NCI-H446 (cell line): ENCODE data around the gene PRR33.
A peak's percentile ranks its signal among the peaks of the same experiment; 100 is the strongest.
"Not testable (repeated sequence)": the region's sequence is repeated elsewhere in the genome, so short reads cannot be mapped to it uniquely, and the experiment has no call there.

Source experiments
- DNase-seq, 2 experiments: peaks; one replicate each; lab custom pipeline; 2025; lab: John Stamatoyannopoulos, UW

PRR33 gene

GRCh38 chr11:1889224-1889930 lies 2.3 kb downstream of the PRR33 start:
- no peak for DNase-seq

GRCh38 chr11:1888811-1889210 lies 2.9 kb downstream of the PRR33 start:
- DNase-seq, result no peak

- no peak for DNase-seq
These were observed 3.3 kb downstream of the PRR33 start for GRCh38 chr11:1888347-1888753.

DNA sequence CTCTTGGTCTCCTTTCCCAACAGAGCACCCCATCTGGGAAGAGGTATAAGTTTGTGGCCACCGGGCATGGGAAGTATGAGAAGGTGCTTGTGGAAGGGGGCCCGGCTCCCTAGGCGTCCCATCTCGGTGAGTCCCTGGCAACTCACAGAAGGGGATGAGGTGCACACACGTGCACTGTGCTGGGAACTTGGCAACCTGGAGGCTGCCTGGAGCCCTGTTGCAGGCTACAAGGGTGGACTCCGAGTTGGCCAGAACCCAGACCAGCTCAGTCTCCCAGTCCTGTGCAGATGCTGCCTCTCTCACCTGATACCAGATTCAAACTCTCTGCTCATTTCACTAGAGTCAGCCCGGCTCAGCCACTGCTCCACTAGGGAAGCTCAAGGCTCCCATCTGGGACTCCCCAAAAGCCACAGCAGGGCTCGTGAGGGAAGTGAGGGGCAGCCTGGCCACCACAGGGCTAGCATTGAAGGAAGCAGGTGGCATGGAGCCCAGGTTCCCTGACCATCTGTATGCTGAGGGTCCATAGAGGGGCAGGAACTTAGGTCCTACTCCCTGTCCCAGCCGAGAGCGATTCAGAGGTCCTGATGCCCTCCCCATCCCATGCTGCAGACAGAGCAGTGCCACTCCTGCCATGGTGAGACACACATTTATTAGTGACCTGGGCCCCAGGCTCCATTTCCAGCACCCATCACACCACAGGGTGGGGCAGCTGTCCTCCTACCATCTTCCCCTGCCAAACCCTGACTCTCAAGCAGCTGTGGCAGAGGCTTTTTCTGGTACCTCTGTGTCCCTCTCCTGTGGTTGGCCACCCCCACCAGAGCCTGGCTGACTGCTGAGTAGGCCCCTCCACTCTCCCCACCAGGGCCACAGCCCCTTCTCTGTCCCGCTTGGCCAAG lies 4.0 kb downstream of the PRR33 start:
- no peak for DNase-seq

DNA sequence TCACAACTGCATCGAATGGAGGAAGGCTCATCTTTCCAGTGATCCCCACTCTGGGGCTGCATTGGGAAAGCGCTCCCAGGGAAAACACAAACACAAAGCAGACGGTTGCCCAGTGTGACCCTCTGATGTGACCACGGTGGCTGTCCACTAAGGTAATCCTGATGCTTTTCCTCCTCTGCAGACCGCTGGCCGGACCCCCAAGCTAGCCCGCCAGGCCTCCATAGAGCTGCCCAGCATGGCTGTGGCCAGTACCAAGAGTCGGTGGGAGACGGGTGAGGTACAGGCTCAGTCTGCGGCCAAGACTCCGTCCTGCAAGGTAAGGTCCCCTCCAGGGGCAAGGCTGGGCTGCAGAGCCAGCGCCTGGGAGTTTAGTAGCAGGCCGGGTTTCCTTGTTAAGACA lies 5.1 kb downstream of the PRR33 start:
- DNase-seq, result not testable (repeated sequence)

GRCh38 chr11:1884303-1884700 lies 7.4 kb downstream of the PRR33 start:
- DNase-seq, result no peak

DNA sequence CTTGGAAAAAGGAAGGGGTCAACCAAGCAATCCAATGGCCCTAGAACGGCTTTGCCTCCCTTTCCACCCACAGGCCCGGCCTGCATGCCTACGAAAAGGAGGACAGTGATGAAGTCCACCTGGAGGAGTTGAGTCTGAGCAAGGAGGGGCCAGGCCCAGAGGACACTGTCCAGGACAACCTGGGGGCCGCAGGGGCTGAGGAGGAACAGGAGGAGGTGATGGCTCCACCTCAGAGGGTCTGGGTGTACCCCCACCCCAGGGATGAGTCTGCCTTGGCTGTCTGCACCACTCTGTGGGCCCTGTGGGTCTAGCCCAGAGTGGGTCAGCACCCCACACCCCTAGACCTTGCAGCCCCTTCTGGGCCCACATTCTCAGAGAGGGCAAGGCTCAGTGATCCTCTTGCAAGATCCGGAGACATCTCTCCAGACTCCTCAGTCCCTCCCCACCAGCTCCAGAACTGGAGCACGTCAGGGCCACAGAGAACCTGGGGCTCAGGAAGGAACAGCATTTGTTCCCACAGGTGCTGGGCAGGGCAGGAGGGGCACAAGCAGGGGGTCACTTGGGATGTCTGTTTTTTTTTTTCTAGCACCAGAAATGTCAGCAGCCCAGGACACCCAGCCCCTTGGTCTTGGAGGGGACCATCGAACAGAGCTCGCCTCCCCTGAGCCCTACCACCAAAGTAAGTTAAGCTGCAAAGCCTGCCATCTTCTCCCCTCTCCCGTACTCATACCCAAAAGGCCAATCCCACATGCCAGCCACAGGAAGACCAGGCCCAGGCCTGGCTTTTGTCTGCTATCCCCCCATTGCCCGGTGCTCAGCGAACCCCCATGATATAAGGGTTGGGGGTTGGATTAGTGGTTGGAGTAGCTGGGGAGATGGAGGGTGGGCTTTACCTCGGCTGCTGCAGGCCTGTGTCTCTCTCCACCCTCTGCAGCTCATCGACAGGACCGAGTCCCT lies 8.1 kb downstream of the PRR33 start:
- no peak for DNase-seq

- peak; percentile 10 to 68 for DNase-seq
These were observed 9.1 kb downstream of the PRR33 start for GRCh38 chr11:1882265-1883238.

- no peak for DNase-seq
These were observed 10.0 kb downstream of the PRR33 start for GRCh38 chr11:1881442-1882264.

DNA sequence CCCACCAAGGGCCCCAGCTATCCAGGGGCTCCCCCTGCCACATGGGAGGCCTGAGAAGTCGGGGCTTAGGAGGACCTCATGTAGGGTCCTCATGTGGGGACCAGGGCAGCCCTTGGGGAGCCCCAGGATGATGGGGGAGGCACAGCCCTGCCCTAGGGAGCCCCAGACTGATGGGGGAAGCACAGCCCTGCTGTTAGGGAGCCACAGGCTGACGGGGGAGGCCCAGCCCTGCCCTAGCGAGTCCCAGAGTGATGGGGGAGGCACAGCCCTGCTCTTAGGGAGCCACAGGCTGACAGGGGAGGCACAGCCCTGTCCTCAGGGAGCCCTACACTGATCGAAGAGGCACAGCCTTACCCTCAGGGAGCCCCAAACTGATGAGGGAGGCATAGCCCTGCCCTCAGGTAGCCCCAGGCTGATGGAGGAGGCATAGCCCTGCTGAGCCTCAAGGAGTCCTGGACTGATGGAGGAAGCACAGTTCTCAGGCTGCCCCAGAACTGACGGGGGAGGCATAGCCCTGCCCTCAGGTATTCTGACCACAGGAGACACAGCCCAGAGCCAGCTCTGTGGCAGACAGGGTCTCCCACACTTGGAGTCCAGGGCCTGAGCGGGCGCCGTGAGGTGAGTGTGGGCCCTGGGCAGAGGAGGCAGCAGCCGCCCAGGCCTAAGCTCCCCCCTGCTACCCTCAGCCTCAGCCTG lies 10.8 kb downstream of the PRR33 start:
- DNase-seq, result no peak

- DNase-seq, result no peak
These were observed 11.6 kb downstream of the PRR33 start for GRCh38 chr11:1879941-1880720.

DNA sequence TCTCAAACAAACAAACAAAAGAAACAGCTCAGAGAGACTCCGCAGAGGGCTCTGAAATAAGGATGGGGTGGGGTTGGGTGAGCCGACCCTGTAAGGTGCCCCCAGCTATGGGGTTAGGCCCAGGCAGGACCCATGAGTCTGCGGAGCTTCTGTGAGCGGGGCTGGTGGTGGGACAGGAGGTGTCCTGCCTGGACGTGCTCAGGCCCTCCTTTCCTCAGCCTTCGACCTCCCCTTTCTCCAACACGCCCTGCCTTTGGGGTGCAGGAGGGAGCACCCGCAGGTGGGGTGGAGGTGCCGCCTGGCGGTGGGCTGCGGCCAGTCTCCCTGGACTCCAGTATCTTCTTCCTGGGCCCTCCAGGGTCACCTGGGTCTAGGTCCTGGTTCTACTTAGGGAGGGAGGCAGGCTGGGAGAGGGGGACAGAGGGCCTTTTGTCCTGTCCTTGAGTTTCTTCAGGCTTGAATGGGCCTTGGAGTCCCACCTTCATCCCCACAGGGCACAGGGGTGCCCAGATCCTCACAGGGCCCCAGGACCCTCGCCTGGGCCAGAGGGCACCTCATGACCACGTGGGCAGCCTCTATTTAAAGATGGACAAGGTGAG lies 12.3 kb downstream of the PRR33 start:
- no peak for DNase-seq

DNA sequence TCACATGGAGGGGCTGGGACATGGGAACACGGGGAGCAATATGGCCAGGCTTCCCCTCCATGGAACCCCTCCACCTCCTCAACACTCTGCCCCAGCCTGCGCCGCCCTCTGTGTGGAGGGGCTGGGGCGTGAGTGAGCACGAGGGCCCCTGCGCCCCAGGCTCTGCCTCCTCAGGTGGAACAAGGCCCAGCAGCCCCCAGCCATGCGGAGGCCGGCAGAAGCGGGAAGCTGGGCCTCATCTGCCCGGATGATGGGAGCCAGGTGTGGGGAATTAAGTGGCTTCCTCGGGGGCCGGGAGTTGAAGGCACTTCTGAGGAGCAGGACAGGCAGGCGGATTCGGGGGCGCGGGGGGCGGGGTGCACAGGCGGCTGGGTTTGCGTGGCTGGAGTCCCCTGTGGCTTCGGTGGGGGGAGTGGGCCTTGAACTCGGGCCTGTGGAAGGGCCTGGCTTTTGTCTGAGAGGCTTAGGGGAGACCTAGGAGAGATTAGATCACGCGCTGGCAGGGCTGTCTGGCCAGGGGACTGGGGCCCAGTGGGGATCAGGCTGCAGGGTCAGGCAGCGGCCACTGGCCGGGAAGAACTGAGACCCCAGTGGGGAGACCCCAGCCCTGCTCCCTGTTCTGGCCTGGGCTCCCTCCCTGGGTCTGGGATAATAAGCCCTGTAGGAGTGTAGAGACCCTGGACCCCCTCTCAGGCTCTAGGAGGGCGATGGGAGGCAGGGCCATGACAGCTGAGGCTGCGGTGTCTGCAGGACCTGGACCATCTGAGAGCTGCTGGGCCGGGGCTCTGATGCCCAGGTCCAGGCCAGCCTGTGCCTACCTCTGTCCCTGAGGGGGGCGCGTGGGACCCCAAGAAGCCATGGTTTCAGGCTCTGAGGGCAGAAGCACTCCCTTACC lies 13.3 kb downstream of the PRR33 start:
- no peak for DNase-seq

- DNase-seq, result no peak
These were observed 14.2 kb downstream of the PRR33 start for GRCh38 chr11:1877211-1878136.

GRCh38 chr11:1876361-1877063 lies 15.2 kb downstream of the PRR33 start:
- DNase-seq, result no peak
